WTC11 (cell line): ENCODE results near the gene CDKN1C. TPM values are rescaled to one million over a fixed set of nuclear protein-coding genes. Genes with fewer than 3 reads are reported as not detected.

Source experiments
- ATAC-seq: fragments of 200-7000 bp; cut with Tn5 transposase; 2 replicates; pipeline ENCODE4 v1.10.0; 2021; ENCODE audit warnings: mild to moderate bottlenecking, moderate library complexity
- CTCF ChIA-PET: fragments of 300-600 bp; sonication (Branson Sonifier 250); formaldehyde crosslinking; loops from one replicate; lab custom pipeline; 2021; ENCODE audit warnings: antibody characterized with exemption; lab: Charles Lee
- POLR2A ChIA-PET: fragments of 350-600 bp; sonication (Branson Sonifier 250); formaldehyde crosslinking; loops from one replicate; lab custom pipeline; 2021; ENCODE audit warnings: antibody characterized with exemption; lab: Charles Lee
- DNase-seq: peaks from one replicate; pipeline ENCODE4 v3.0.0; 2021; ENCODE audit warnings: low spot score
- H3K27ac Mint-ChIP-seq: 2 replicates; pipeline ENCODE4 v1.8.0; 2021; ENCODE audit warnings: mixed read lengths
- H3K27me3 Mint-ChIP-seq: 2 replicates; pipeline ENCODE4 v1.8.0; 2021; ENCODE audit warnings: low read depth, mild to moderate bottlenecking, moderate library complexity, mixed read lengths
- H3K36me3 Mint-ChIP-seq: 2 replicates; pipeline ENCODE4 v1.8.0; 2021; ENCODE audit warnings: mixed read lengths
- H3K4me1 Mint-ChIP-seq: 2 replicates; pipeline ENCODE4 v1.8.0; 2022; ENCODE audit warnings: mixed read lengths
- H3K4me3 Mint-ChIP-seq: 2 replicates; pipeline ENCODE4 v1.8.0; 2021; ENCODE audit warnings: mild to moderate bottlenecking, moderate library complexity, mixed read lengths
- H3K9me3 Mint-ChIP-seq: 2 replicates; pipeline ENCODE4 v1.8.0; 2021; ENCODE audit warnings: mixed read lengths
- AR ChIP-seq: fragments of 250-450 bp; sonication (Bioruptor Pico); IDR thresholded peaks from 2 replicates; pipeline ENCODE4 v1.9.0; 2021; ENCODE audit warnings: mild to moderate bottlenecking
- ATF6 ChIP-seq: sonication (generic); formaldehyde crosslinking; IDR thresholded peaks from 2 replicates; pipeline ENCODE4 v1.8.1; 2023; ENCODE audit warnings: mild to moderate bottlenecking, missing genetic modification reagents
- CREM ChIP-seq: sonication (generic); formaldehyde crosslinking; IDR thresholded peaks from 2 replicates; pipeline ENCODE4 v1.8.1; 2022; ENCODE audit warnings: mild to moderate bottlenecking, missing genetic modification reagents, moderate library complexity
- E2F5 ChIP-seq: sonication (generic); formaldehyde crosslinking; IDR thresholded peaks from 2 replicates; pipeline ENCODE4 v1.8.1; 2022; ENCODE audit warnings: mild to moderate bottlenecking, moderate library complexity, missing genetic modification reagents
- FOXP1 ChIP-seq: sonication (generic); formaldehyde crosslinking; IDR thresholded peaks from 2 replicates; pipeline ENCODE4 v1.8.0; 2022; ENCODE audit warnings: missing genetic modification reagents, mild to moderate bottlenecking, moderate library complexity, borderline replicate concordance
- GABPB1 ChIP-seq: sonication (generic); formaldehyde crosslinking; IDR thresholded peaks from 2 replicates; pipeline ENCODE4 v1.8.1; 2023; ENCODE audit warnings: mild to moderate bottlenecking, missing genetic modification reagents
- GTF2I ChIP-seq: fragments of 250-450 bp; sonication (Bioruptor Pico); conservative IDR thresholded peaks from 2 replicates; pipeline ENCODE4 v1.4.0; 2021; ENCODE audit warnings: mild to moderate bottlenecking
- IRF2 ChIP-seq: sonication (generic); formaldehyde crosslinking; IDR thresholded peaks from 2 replicates; pipeline ENCODE4 v1.8.0; 2022; ENCODE audit warnings: low read depth, missing genetic modification reagents, borderline replicate concordance
- JUN ChIP-seq: sonication (generic); formaldehyde crosslinking; IDR thresholded peaks from 2 replicates; pipeline ENCODE4 v1.8.0; 2023; ENCODE audit warnings: mild to moderate bottlenecking, missing genetic modification reagents
- MAX ChIP-seq: sonication (generic); formaldehyde crosslinking; IDR thresholded peaks from 2 replicates; pipeline ENCODE4 v1.8.0; 2022; ENCODE audit warnings: mild to moderate bottlenecking, missing genetic modification reagents
- MLX ChIP-seq: sonication (generic); formaldehyde crosslinking; IDR thresholded peaks from 2 replicates; pipeline ENCODE4 v1.8.1; 2023; ENCODE audit warnings: mild to moderate bottlenecking, missing genetic modification reagents, moderate library complexity
- SOX15 ChIP-seq: fragments of 250-450 bp; sonication (Bioruptor Pico); IDR thresholded peaks from 2 replicates; pipeline ENCODE4 v1.9.0; 2021; ENCODE audit warnings: mild to moderate bottlenecking
- STAT6 ChIP-seq: sonication (generic); formaldehyde crosslinking; conservative IDR thresholded peaks from 2 replicates; pipeline ENCODE4 v1.8.1; 2023; ENCODE audit warnings: mild to moderate bottlenecking, low read depth, missing genetic modification reagents, moderate library complexity
- TEAD4 ChIP-seq: sonication (generic); formaldehyde crosslinking; IDR thresholded peaks from 2 replicates; pipeline ENCODE4 v1.8.0; 2022; ENCODE audit warnings: mild to moderate bottlenecking, missing genetic modification reagents
- ZNF121 ChIP-seq: sonication (generic); formaldehyde crosslinking; IDR thresholded peaks from 2 replicates; pipeline ENCODE4 v1.8.0; 2023; ENCODE audit warnings: missing genetic modification reagents
- ZNF232 ChIP-seq: sonication (generic); formaldehyde crosslinking; IDR thresholded peaks from 2 replicates; pipeline ENCODE4 v1.8.0; 2022; ENCODE audit warnings: mild to moderate bottlenecking, missing genetic modification reagents
- ZNF423 ChIP-seq: fragments of 250-450 bp; sonication (Bioruptor Pico); IDR thresholded peaks from 2 replicates; pipeline ENCODE4 v2.1.2; 2022; ENCODE audit warnings: mild to moderate bottlenecking, moderate library complexity
- ZNF512 ChIP-seq: sonication (generic); formaldehyde crosslinking; IDR thresholded peaks from 2 replicates; pipeline ENCODE4 v1.8.1; 2022; ENCODE audit warnings: missing genetic modification reagents, borderline replicate concordance
- ZNF532 ChIP-seq: fragments of 250-450 bp; sonication (Bioruptor Pico); IDR thresholded peaks from 2 replicates; pipeline ENCODE4 v1.9.0; 2021; ENCODE audit warnings: mild to moderate bottlenecking, borderline replicate concordance
- total RNA-seq: library from RNA; stranded (reverse); gene quantifications from 3 replicates; pipeline ENCODE4 v1.2.3, GENCODE V29; 2021

CDKN1C gene
- total RNA-seq, 1 experiment from 2014 or later, result 25.0 TPM

- DNase-seq (no peak), ATAC-seq (no peak)
- Mint-ChIP-seq H3K4me3 (no peak overlapping the region), H3K36me3 (no peaks in the 10 kb centered on the region), H3K9me3 (no peaks in the 10 kb centered on the region), H3K4me1 (peaks cover 2% of the 10 kb centered on the region; the same call in 1 of the 2 replicates), H3K27ac (no peak overlapping the region), H3K27me3 (peaks cover 43% of the 10 kb centered on the region)
- POLR2A ChIA-PET, result no interaction called here
- no peak for TF ChIP-seq SOX15
- no peak for TF ChIP-seq IRF2 (CRISPR knock-in tag)
- no peak for TF ChIP-seq ZNF512 (CRISPR knock-in tag)
- no peak for TF ChIP-seq ZNF232 (CRISPR knock-in tag)
- TF ChIP-seq E2F5 (CRISPR knock-in tag), result no peak
- TF ChIP-seq ZNF423 (CRISPR knock-in tag), result no peak
- no peak for TF ChIP-seq CREM (CRISPR knock-in tag)
- TF ChIP-seq ZNF532 (CRISPR knock-in tag), result no peak
- TF ChIP-seq GABPB1, result no peak
- no peak for TF ChIP-seq STAT6 (CRISPR knock-in tag)
- CTCF ChIA-PET, result no interaction called here
These were observed 30.4 kb downstream of the CDKN1C start for GRCh38 chr11:2855162-2855561.

GRCh38 chr11:2853997-2854560 is 31.5 kb downstream of the CDKN1C start:
- Mint-ChIP-seq H3K27ac (no peak overlapping the region), H3K27me3 (peaks cover 37% of the 10 kb centered on the region), H3K36me3 (no peaks in the 10 kb centered on the region), H3K4me1 (no peaks in the 10 kb centered on the region), H3K4me3 (no peak overlapping the region), H3K9me3 (no peaks in the 10 kb centered on the region)
- no peak for DNase-seq
- ATAC-seq, result no peak
- POLR2A ChIA-PET, result interaction anchor here (0.6 kb wide), 1 partner anchor 152 kb away, joined by 3 read pairs; no protein-coding TSS in a partner anchor
- CTCF ChIA-PET, result interaction anchor here (1.1 to 1.3 kb wide), 2 partner anchors 38 to 161 kb away, joined by 3 to 5 read pairs; no protein-coding TSS in a partner anchor
- TF ChIP-seq GTF2I (CRISPR knock-in tag) (no peak), ZNF121 (CRISPR knock-in tag) (no peak), AR (no peak), MLX (CRISPR knock-in tag) (no peak), MAX (CRISPR knock-in tag) (no peak), TEAD4 (CRISPR knock-in tag) (no peak), JUN (CRISPR knock-in tag) (no peak), FOXP1 (CRISPR knock-in tag) (no peak), ATF6 (CRISPR knock-in tag) (no peak)
